GM12878 (cell line): ENCODE results near the gene ADM. TPM values are rescaled to one million over a fixed set of nuclear protein-coding genes. Genes with fewer than 3 reads are reported as not detected.

ENCODE experiments used
- ATAC-seq: fragments of 200-7000 bp; cut with Tn5 transposase; 3 replicates; pipeline ENCODE4 v1.9.1; 2020; ENCODE audit warnings: mild to moderate bottlenecking, moderate library complexity
- BruUV-seq: library from RNA; stranded (reverse); fragments of 400-500 nt; replicated peaks from 2 replicates; lab custom pipeline; 2021; lab: Mats Ljungman, UMichigan
- CTCF ChIA-PET: fragments of 300-600 bp; sonication (Branson Sonifier 250); formaldehyde crosslinking; extraction: SDS; loops from one replicate; lab custom pipeline; 2021; ENCODE audit warnings: inconsistent platforms; lab: Yijun Ruan, JAX
- POLR2A ChIA-PET: fragments of 350-600 bp; formaldehyde crosslinking; extraction: SDS; loops from one replicate; lab custom pipeline; 2021; ENCODE audit warnings: inconsistent platforms; lab: Charles Lee
- RAD21 ChIA-PET: fragments of 300-600 bp; sonication (Branson Sonifier 250); formaldehyde crosslinking; loops from one replicate; lab custom pipeline; 2023; ENCODE audit warnings: antibody characterized with exemption; ENCODE audit not compliant: unreplicated experiment; lab: Charles Lee
- SMC1A ChIA-PET: fragments of 300-600 bp; sonication (Branson Sonifier 250); formaldehyde crosslinking; loops from one replicate; lab custom pipeline; 2023; ENCODE audit not compliant: unreplicated experiment, uncharacterized antibody; lab: Charles Lee
- DNase-seq: peaks from one replicate; pipeline ENCODE4 v3.0.0-alpha.2; 2011; ENCODE audit warnings: low read depth, low spot score
- FAIRE-seq: peaks from 3 replicates; lab custom pipeline; 2011; peaks lifted over from hg19 to GRCh38; lab: Jason Lieb, UNC
- H2AFZ ChIP-seq: 2 replicates; pipeline ENCODE4 v1.6.0; 2011; ENCODE audit warnings: low read depth, low read length, control low read depth; ENCODE audit not compliant: control insufficient read depth
- H3K27ac ChIP-seq: 2 replicates; pipeline ENCODE4 v1.5.1; 2011; ENCODE audit warnings: control low read depth; ENCODE audit not compliant: control insufficient read depth, insufficient read depth
- H3K27me3 ChIP-seq, 2 experiments: replicated peaks in 1 of 2; 2 replicates each; pipeline versions ENCODE4 v1.6.0 to v1.6.1; 2011; ENCODE audit warnings: low read length in 1 of 2; ENCODE audit not compliant: control insufficient read depth in 2 of 2, insufficient read depth in 2 of 2
- H3K36me3 ChIP-seq, 2 experiments: 2 replicates each; pipeline ENCODE4 v1.5.1; 2011; ENCODE audit warnings: low read length in 1 of 2; ENCODE audit not compliant: control insufficient read depth in 2 of 2, insufficient read depth in 2 of 2
- H3K4me1 ChIP-seq: 2 replicates; pipeline ENCODE4 v1.6.1; 2011; ENCODE audit warnings: mild to moderate bottlenecking, low read length, moderate library complexity, mixed read lengths; ENCODE audit not compliant: control insufficient read depth, insufficient read depth
- H3K4me2 ChIP-seq: 2 replicates; pipeline ENCODE4 v1.6.0; 2011; ENCODE audit warnings: control low read depth; ENCODE audit not compliant: control insufficient read depth, insufficient read depth
- H3K4me3 ChIP-seq: fragments of 200-600 bp; sonication (generic); 2 replicates; pipeline ENCODE4 v1.5.1; 2016
- H3K79me2 ChIP-seq: 2 replicates; pipeline ENCODE4 v1.6.0; 2011; ENCODE audit warnings: low read length; ENCODE audit not compliant: control insufficient read depth, insufficient read depth
- H3K9ac ChIP-seq: 2 replicates; pipeline ENCODE4 v1.8.0; 2011; ENCODE audit warnings: low read length, control low read depth, mixed read lengths; ENCODE audit not compliant: control insufficient read depth, insufficient read depth
- H3K9me3 ChIP-seq: replicated peaks from 3 replicates; pipeline ENCODE4 v1.5.1; 2011; ENCODE audit warnings: mild to moderate bottlenecking, low read length; ENCODE audit not compliant: control insufficient read depth, insufficient read depth
- H4K20me1 ChIP-seq: 2 replicates; pipeline ENCODE4 v1.6.0; 2011; ENCODE audit not compliant: control insufficient read depth, insufficient read depth
- CREM ChIP-seq: IDR thresholded peaks from 2 replicates; pipeline ENCODE4 v1.6.1; 2014; ENCODE audit warnings: antibody characterized with exemption, low read depth
- HSF1 ChIP-seq: fragments of 150-350 bp; IDR thresholded peaks from 2 replicates; pipeline ENCODE4 v1.6.1; 2014; ENCODE audit warnings: mild to moderate bottlenecking, low read depth, low read length
- MEF2B ChIP-seq: fragments of 450-650 bp; IDR thresholded peaks from 2 replicates; pipeline ENCODE4 v1.6.1; 2018; ENCODE audit warnings: mild to moderate bottlenecking, moderate library complexity; ENCODE audit not compliant: partially characterized antibody, poor library complexity, severe bottlenecking
- PAX8 ChIP-seq: fragments of 450-650 bp; IDR thresholded peaks from 2 replicates; pipeline ENCODE4 v1.6.1; 2017; ENCODE audit warnings: mild to moderate bottlenecking, moderate library complexity
- PML ChIP-seq: IDR thresholded peaks from 2 replicates; pipeline ENCODE4 v1.6.1; 2012; ENCODE audit warnings: low read length, inconsistent platforms
- SRF ChIP-seq, 2 experiments: IDR thresholded peaks; 2 replicates each; pipeline ENCODE4 v1.6.1; 2011; ENCODE audit warnings: low read depth in 2 of 2, low read length in 2 of 2, mild to moderate bottlenecking in 1 of 2, moderate library complexity in 1 of 2
- TCF3 ChIP-seq: IDR thresholded peaks from 2 replicates; pipeline ENCODE4 v1.6.1; 2012; ENCODE audit warnings: low read depth, mild to moderate bottlenecking, low read length, borderline replicate concordance; ENCODE audit not compliant: insufficient read depth
- ZNF622 ChIP-seq: fragments of 450-650 bp; IDR thresholded peaks from 2 replicates; pipeline ENCODE4 v1.6.1; 2017; ENCODE audit warnings: mild to moderate bottlenecking, inconsistent platforms
- WGBS: methylation state at CpG from one replicate; pipeline ENCODE4 v1.1.6; 2016; ENCODE audit warnings: low lambda C conversion rate; ENCODE audit not compliant: insufficient replicate concordance, insufficient coverage; ENCODE audit errors: missing lambda C conversion rate; 5-methylcytosine and 5-hydroxymethylcytosine counted together
- in situ Hi-C: fragments of 300-500 bp; cut with MboI; formaldehyde crosslinking; loops from 9 replicates; pipeline ENCODE4 v1.14.3; 2018; ENCODE audit warnings: mixed read lengths
- intact Hi-C: fragments of 100-400 bp; cut with micrococcal nuclease; formaldehyde crosslinking; loops from one replicate; pipeline ENCODE4 v1.14.2; 2022; ENCODE audit not compliant: unreplicated experiment
- polyA plus RNA-seq, 11 experiments: library from polyadenylated mRNA; depleted of rRNA in 4 of 11; unstranded in 6 of 11; stranded (reverse) in 5 of 11; fragments of >200 nt; fragmentation: Nextera tagmentation in 4 of 11; fragmentation: Illumina TruSeq in 1 of 11; extraction: Ambion mirVana in 4 of 11; extraction: Trizol in 1 of 11; gene quantifications; 1 replicate in 1 of 11; 2 replicates in 10 of 11; pipeline versions ENCODE4 v1.2.1 to v1.2.3, GENCODE V29; 2011 to 2016; ENCODE audit warnings: inconsistent platforms in 2 of 11, missing spikeins in 2 of 11, low read depth in 1 of 11
- total RNA-seq, 4 experiments: library from RNA; depleted of rRNA in 3 of 4; stranded (reverse); fragments of >200 nt in 3 of 4; fragmentation: Illumina TruSeq in 1 of 4; extraction: Trizol in 1 of 4; gene quantifications; 2 replicates each; pipeline versions ENCODE4 v1.2.1 to v1.2.3, GENCODE V29; 2013 to 2021

The ADM gene
- total and polyA plus RNA-seq, 10 of the 15 experiments (the other 5 are each of a cell fraction or from before 2014, with no cell fraction given) = 0.11 to 4.2 (median 0.21) TPM; not detected in 7

- no peaks in the 10 kb centered on the region for H3K36me3 ChIP-seq
- peaks cover 3% of the 10 kb centered on the region; the same call in 2 of the 3 replicates for H3K9me3 ChIP-seq
- H4K20me1 ChIP-seq = no peaks in the 10 kb centered on the region
- intact Hi-C loops (no loop called here), in situ Hi-C loops (no loop called here)
- SMC1A ChIA-PET = interaction anchor here (0.6 to 2.7 kb wide), 7 partner anchors 10 to 569 kb away, joined by 3 to 12 read pairs (median 3); no protein-coding TSS in a partner anchor
- no peaks in the 10 kb centered on the region for H3K27me3 ChIP-seq
- H2AFZ ChIP-seq = no peak overlapping the region
- DNase-seq = no peak
- 42% methylated on average over 6 of the region's 6 CpGs for WGBS
- peaks cover 26% of the 10 kb centered on the region for H3K4me1 ChIP-seq
- CTCF ChIA-PET = interaction anchor here (1.0 to 2.8 kb wide), 8 partner anchors 10 to 455 kb away, joined by 3 to 24 read pairs (median 6); partner anchors contain the start of gene ADM
- no peaks in the 10 kb centered on the region for H3K79me2 ChIP-seq
- no peak for TF ChIP-seq HSF1
- TF ChIP-seq TCF3 = no peak
- no peak for TF ChIP-seq MEF2B
- TF ChIP-seq CREM = no peak
- no peak for TF ChIP-seq PML
- TF ChIP-seq ZNF622 = no peak
- TF ChIP-seq SRF (IDR thresholded peaks at IDR 0.05; ENCODE audit: low read depth in 2 of 2, low read length in 2 of 2) = no peak
- no peak for TF ChIP-seq PAX8
- TF ChIP-seq, all 136 proteins: peak for 0
- Histone ChIP-seq H3K4me3 (no peak overlapping the region), H3K4me2 (no peak overlapping the region), H3K27ac (no peak overlapping the region), H3K9ac (no peak overlapping the region)
- ChIA-PET RAD21 (interaction anchor here (0.8 to 2.0 kb wide), 4 partner anchors 12 to 136 kb away, joined by 3 to 7 read pairs (median 6); no protein-coding TSS in a partner anchor), POLR2A (interaction anchor here (0.6 to 1.7 kb wide), 3 partner anchors 10 to 993 kb away, joined by 3 to 12 read pairs (median 3); partner anchors contain the start of gene ADM)
- FAIRE-seq (no peak), ATAC-seq (no peak)
- no TSS peak for BruUV-seq
Measured at GRCh38 chr11:10315083-10315482, 10.2 kb downstream of the ADM start.
